ENCODE results near the gene ZNF813. TPM values are rescaled to one million over a fixed set of nuclear protein-coding genes. Genes with fewer than 3 reads are reported as not detected.
"Not testable (repeated sequence)": the region's sequence is repeated elsewhere in the genome, so short reads cannot be mapped to it uniquely, and the experiment has no call there.

Gene ZNF813
- polyA plus RNA-seq, 1 donor from 2014 or later = 1.9 TPM

DNA sequence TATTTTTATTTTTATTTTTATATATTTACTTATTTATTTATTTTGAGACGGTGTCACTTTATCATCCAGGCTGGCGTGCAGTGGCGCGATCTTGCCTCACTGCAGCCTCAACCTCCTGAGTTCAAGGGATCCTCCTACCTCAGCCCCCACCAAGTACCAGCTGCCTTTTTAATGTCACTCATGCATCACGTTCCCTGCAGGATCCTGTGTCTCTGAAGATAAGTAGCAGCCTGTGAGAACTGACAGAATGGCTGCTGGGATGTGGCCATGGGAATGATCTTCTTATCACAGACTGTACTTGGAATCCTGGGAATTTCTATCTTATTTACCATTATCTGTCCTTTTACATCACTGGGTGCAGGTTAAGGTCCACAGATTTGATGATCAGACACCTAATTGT lies 45.0 kb upstream of the ZNF813 start:
- Histone ChIP-seq H3K4me3 (ENCODE audit: low read length) (no peak overlapping the region), H3F3A (ENCODE audit: insufficient read depth, low read length, poor library complexity, severe bottlenecking) (no peaks in the 10 kb centered on the region), H3K9ac (ENCODE audit: low read length) (no peak overlapping the region), H4K20me1 (ENCODE audit: insufficient read depth) (no peaks in the 10 kb centered on the region), H3K9me2 (ENCODE audit: insufficient read depth, low read length) (no peaks in the 10 kb centered on the region), H3K79me2 (replicated peaks; ENCODE audit: insufficient read depth, low read length) (no peaks in the 10 kb centered on the region), H3K9me3 (ENCODE audit: low read length) (no peaks in the 10 kb centered on the region), H3K36me3 (ENCODE audit: insufficient read depth, low read length) (no peaks in the 10 kb centered on the region), H3K27ac (ENCODE audit: low read length) (no peak overlapping the region), H3K27me3 (ENCODE audit: insufficient read depth, low read depth, low read length) (no peaks in the 10 kb centered on the region), H2AFZ (ENCODE audit: low read depth, low read length) (no peak overlapping the region), H3K4me2 (ENCODE audit: low read length) (no peak overlapping the region)
- TF ChIP-seq RAD21 (conservative IDR thresholded peaks at IDR 0.05) = no peak
- TF ChIP-seq POLR2AphosphoS5 (IDR thresholded peaks at IDR 0.05) = no peak
- no peak for TF ChIP-seq EZH2 (IDR thresholded peaks at IDR 0.05; ENCODE audit: borderline replicate concordance, insufficient read depth, low read length, poor library complexity, severe bottlenecking)
- TF ChIP-seq, protein P1, sequence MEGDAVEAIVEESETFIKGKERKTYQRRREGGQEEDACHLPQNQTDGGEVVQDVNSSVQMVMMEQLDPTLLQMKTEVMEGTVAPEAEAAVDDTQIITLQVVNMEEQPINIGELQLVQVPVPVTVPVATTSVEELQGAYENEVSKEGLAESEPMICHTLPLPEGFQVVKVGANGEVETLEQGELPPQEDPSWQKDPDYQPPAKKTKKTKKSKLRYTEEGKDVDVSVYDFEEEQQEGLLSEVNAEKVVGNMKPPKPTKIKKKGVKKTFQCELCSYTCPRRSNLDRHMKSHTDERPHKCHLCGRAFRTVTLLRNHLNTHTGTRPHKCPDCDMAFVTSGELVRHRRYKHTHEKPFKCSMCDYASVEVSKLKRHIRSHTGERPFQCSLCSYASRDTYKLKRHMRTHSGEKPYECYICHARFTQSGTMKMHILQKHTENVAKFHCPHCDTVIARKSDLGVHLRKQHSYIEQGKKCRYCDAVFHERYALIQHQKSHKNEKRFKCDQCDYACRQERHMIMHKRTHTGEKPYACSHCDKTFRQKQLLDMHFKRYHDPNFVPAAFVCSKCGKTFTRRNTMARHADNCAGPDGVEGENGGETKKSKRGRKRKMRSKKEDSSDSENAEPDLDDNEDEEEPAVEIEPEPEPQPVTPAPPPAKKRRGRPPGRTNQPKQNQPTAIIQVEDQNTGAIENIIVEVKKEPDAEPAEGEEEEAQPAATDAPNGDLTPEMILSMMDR (IDR thresholded peaks at IDR 0.05; ENCODE audit: poor library complexity, severe bottlenecking) = no peak
- no peak for TF ChIP-seq EP300 (conservative IDR thresholded peaks at IDR 0.05; ENCODE audit: poor library complexity, severe bottlenecking)
- TF ChIP-seq, protein P2, sequence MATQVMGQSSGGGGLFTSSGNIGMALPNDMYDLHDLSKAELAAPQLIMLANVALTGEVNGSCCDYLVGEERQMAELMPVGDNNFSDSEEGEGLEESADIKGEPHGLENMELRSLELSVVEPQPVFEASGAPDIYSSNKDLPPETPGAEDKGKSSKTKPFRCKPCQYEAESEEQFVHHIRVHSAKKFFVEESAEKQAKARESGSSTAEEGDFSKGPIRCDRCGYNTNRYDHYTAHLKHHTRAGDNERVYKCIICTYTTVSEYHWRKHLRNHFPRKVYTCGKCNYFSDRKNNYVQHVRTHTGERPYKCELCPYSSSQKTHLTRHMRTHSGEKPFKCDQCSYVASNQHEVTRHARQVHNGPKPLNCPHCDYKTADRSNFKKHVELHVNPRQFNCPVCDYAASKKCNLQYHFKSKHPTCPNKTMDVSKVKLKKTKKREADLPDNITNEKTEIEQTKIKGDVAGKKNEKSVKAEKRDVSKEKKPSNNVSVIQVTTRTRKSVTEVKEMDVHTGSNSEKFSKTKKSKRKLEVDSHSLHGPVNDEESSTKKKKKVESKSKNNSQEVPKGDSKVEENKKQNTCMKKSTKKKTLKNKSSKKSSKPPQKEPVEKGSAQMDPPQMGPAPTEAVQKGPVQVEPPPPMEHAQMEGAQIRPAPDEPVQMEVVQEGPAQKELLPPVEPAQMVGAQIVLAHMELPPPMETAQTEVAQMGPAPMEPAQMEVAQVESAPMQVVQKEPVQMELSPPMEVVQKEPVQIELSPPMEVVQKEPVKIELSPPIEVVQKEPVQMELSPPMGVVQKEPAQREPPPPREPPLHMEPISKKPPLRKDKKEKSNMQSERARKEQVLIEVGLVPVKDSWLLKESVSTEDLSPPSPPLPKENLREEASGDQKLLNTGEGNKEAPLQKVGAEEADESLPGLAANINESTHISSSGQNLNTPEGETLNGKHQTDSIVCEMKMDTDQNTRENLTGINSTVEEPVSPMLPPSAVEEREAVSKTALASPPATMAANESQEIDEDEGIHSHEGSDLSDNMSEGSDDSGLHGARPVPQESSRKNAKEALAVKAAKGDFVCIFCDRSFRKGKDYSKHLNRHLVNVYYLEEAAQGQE (IDR thresholded peaks at IDR 0.05; ENCODE audit: borderline replicate concordance) = no peak
- TF ChIP-seq SMC3 (conservative IDR thresholded peaks at IDR 0.05; ENCODE audit: poor library complexity) = no peak
- no peak for TF ChIP-seq TAF1 (IDR thresholded peaks at IDR 0.05; ENCODE audit: low read depth)
- no peak for TF ChIP-seq MXI1 (conservative IDR thresholded peaks at IDR 0.05; ENCODE audit: poor library complexity, severe bottlenecking)

DNA sequence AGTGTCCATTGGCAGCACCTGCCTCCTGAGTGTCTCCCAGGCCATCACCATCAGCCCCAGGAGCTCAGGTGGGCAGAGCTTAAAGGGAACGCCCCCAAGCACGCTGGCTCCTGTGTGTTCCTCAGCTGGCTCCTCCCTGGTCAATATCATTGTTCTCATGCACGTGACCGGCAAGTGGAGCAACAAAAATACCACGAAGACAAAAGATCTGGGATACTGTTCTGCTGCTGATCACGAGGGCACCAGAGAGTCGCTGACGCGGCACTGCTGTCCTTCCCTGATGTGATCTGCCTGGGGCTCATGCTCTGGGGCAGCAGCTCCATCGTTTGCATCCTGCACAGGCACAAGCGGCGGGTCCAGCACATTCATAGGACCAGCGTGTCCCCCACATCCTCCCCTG lies 44.5 kb upstream of the ZNF813 start:
- not testable (repeated sequence) for H3K79me2 ChIP-seq (replicated peaks; ENCODE audit: insufficient read depth, low read length); H3K9me2 ChIP-seq (ENCODE audit: insufficient read depth, low read length); H2AFZ ChIP-seq (ENCODE audit: low read depth, low read length); H3F3A ChIP-seq (ENCODE audit: insufficient read depth, low read length, poor library complexity, severe bottlenecking); H3K4me3 ChIP-seq (ENCODE audit: low read length); H3K27ac ChIP-seq (ENCODE audit: low read length); H3K36me3 ChIP-seq (ENCODE audit: insufficient read depth, low read length); H3K9ac ChIP-seq (ENCODE audit: low read length); H4K20me1 ChIP-seq (ENCODE audit: insufficient read depth); H3K27me3 ChIP-seq (ENCODE audit: insufficient read depth, low read depth, low read length); H3K4me2 ChIP-seq (ENCODE audit: low read length); H3K9me3 ChIP-seq (ENCODE audit: low read length)

DNA sequence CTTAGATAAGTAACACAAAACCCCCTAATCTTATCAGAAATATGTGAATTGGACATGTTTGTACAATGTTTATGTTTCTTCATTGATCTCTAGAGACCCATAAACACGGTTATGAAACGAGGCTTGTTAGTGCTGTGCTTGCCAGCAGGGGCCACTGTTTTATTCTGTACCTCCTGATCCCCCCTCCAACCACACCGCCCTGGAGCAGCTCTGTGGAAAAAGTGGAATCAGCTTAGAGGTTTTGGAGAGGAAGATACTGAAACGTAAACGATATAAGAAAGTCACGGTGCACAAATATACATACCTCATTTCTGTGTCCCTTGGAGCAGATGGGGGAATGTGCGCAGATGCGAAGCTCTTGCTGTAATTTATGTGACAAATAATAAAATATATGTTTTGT lies 43.9 kb upstream of the ZNF813 start:
- H3K4me3 ChIP-seq (ENCODE audit: low read length) = not testable (repeated sequence)

More for the DNA sequence above, 43.9 kb upstream of the ZNF813 start:
- H3K9me2 ChIP-seq (ENCODE audit: insufficient read depth, low read length); H3K36me3 ChIP-seq (ENCODE audit: insufficient read depth, low read length); H4K20me1 ChIP-seq (ENCODE audit: insufficient read depth); H2AFZ ChIP-seq (ENCODE audit: low read depth, low read length); H3F3A ChIP-seq (ENCODE audit: insufficient read depth, low read length, poor library complexity, severe bottlenecking); H3K4me2 ChIP-seq (ENCODE audit: low read length); H3K9ac ChIP-seq (ENCODE audit: low read length); H3K27ac ChIP-seq (ENCODE audit: low read length); H3K79me2 ChIP-seq (replicated peaks; ENCODE audit: insufficient read depth, low read length); H3K9me3 ChIP-seq (ENCODE audit: low read length); H3K27me3 ChIP-seq (ENCODE audit: insufficient read depth, low read depth, low read length): not testable (repeated sequence)
